T-helper 17 cell (primary cell): Measurements from ENCODE around the gene IQSEC3. TPM values are rescaled to one million over a fixed set of nuclear protein-coding genes. Genes with fewer than 3 reads are reported as not detected.
"Not testable (repeated sequence)": the region's sequence is repeated elsewhere in the genome, so short reads cannot be mapped to it uniquely, and the experiment has no call there.

Experiments used
- ATAC-seq: fragments of 150-1000 bp; cut with Tn5 transposase; 2 replicates; pipeline ENCODE4 v1.10.0; 2021; ENCODE audit warnings: mild to moderate bottlenecking, moderate library complexity
- DNase-seq, 3 donors: peaks; one replicate each; pipeline versions ENCODE4 v3.0.0 to v3.0.0-alpha.2; 2020 to 2021
- H3K9me3 ChIP-seq: one replicate; pipeline ENCODE4 v1.7.0; 2013; ENCODE audit warnings: low read length, mild to moderate bottlenecking; ENCODE audit not compliant: control insufficient read depth, poor library complexity, severe bottlenecking
- H3K27ac Mint-ChIP-seq: one replicate; pipeline ENCODE4 v1.8.0; 2022; ENCODE audit warnings: mild to moderate bottlenecking, moderate library complexity, mixed read lengths
- H3K27me3 Mint-ChIP-seq: one replicate; pipeline ENCODE4 v1.8.0; 2022; ENCODE audit warnings: mixed read lengths
- H3K36me3 Mint-ChIP-seq: one replicate; pipeline ENCODE4 v1.8.0; 2022; ENCODE audit warnings: low read depth, mixed read lengths
- H3K4me1 Mint-ChIP-seq: one replicate; pipeline ENCODE4 v1.8.0; 2022; ENCODE audit warnings: mild to moderate bottlenecking, mixed read lengths
- H3K4me3 Mint-ChIP-seq: one replicate; pipeline ENCODE4 v1.8.0; 2022; ENCODE audit warnings: mild to moderate bottlenecking, moderate library complexity, mixed read lengths
- total RNA-seq, 4 donors: library from RNA in 2 of 4; stranded (reverse) in 2 of 4; gene quantifications; one replicate each; pipeline ENCODE4 v1.2.3 and lab custom pipeline; 2022 to 2026

Gene IQSEC3
- total RNA-seq, 2 donors from 2014 or later, result 0.29 to 0.60 TPM

DNA sequence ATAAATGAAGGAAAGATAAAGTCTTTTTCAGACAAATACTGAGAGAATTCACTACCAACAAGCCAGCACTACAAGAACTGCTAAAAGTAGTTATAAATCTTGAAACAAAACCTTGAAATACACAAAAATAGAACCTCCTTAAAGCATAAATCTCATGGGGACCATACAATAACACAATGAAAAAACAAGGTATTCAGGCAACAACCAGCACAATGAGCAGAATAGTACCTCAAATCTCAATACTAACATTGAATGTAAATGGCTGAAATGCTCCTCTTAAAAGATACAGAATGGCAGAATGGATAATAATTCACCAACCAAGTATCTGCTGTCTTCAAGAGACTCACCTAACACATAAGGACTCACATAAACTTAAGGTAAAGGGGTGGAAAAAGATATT lies 7.7 kb upstream of the IQSEC3 start:
- no peak for DNase-seq
- no peak overlapping the region for H3K27ac Mint-ChIP-seq
- no peak overlapping the region for H3K4me3 Mint-ChIP-seq
- no peaks in the 10 kb centered on the region for H3K9me3 ChIP-seq
- no peak for ATAC-seq
- peaks cover 3% of the 10 kb centered on the region for H3K36me3 Mint-ChIP-seq
- no peaks in the 10 kb centered on the region for H3K4me1 Mint-ChIP-seq
- peaks cover 52% of the 10 kb centered on the region for H3K27me3 Mint-ChIP-seq

DNA sequence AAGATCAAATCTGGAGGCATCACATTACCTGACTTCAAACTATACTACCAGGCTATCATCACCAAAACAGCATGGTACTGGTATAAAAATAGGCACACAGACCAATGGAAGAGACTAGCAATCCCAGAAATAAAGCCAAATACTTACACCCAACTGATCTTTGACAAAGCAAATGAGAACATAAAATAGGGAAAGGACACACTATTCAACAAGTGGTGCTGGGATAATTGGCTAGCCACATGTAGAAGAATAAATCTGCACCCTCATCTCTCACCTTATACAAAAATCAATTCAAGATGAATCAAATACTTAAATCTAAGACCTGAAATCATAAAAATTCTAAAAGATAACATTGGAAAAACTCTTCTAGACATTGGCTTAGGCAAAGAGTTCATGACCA lies 4.7 kb upstream of the IQSEC3 start:
- H3K27me3 Mint-ChIP-seq, result peaks cover 38% of the 10 kb centered on the region
- not testable (repeated sequence) for ATAC-seq, DNase-seq, H3K27ac Mint-ChIP-seq, H3K4me3 Mint-ChIP-seq, H3K36me3 Mint-ChIP-seq, H3K9me3 ChIP-seq, H3K4me1 Mint-ChIP-seq

DNA sequence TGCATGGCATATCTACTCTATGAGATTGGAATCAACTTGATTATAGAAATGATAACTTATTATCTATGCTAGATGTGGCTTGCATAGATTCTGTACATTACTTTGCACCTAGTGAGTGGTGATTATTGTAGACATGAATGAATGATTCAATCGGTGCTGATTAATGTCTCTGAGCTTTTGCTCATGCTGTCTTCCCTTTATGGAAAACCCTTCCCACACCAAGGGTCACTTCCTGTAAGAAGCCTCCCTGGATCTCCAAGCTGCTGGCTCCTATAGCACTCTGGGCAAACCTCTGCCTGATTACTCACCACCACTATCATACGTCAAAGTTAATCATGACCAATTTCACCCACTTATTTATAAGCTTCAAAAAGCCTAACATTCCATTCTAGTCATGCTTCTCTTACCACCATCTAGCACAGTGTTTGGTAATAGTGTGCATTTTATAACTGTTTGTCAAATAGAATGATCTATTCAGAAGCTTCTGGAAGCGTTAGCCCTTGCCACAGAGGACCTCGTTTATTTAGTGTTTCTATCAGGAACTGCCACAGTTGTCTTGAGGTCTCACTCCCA lies 990 bp upstream of the IQSEC3 start:
- H3K4me1 Mint-ChIP-seq, ATAC-seq, H3K36me3 Mint-ChIP-seq, H3K4me3 Mint-ChIP-seq, DNase-seq, H3K27ac Mint-ChIP-seq, H3K9me3 ChIP-seq: not testable (repeated sequence)
- peaks cover 28% of the 10 kb centered on the region for H3K27me3 Mint-ChIP-seq

DNA sequence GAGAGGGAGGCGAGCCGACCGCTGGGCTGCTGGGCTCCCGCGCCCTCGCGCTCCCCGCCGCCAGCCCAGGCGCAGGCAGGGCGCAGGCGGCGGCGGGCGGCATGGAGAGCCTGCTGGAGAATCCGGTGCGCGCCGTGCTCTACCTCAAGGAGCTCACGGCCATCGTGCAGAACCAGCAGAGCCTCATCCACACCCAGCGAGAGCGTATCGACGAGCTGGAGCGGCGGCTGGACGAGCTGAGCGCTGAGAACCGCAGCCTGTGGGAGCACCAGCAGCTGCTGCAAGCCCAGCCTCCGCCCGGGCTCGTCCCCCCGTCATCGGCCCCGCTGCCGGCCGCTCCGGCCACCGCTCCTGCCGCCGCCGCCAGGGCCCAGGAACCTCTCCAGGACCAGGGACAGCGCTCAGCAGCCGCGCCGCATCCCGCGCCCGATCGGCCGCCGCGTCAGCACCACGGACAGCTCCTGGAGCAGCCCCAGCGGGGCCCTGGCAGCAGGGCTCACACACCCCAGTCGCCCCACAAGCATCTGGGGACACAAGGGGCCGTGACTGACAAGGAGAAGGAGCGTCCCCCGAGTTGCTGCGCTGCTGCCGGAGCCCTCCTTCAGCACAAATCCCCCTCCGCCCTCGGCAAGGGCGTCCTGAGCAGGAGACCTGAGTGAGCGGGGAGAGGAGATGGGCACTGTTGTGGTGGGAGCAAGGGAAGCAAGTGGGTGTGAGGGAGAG lies 376 bp downstream of the IQSEC3 start:
- H3K9me3 ChIP-seq, DNase-seq, H3K36me3 Mint-ChIP-seq, H3K4me1 Mint-ChIP-seq, H3K4me3 Mint-ChIP-seq, H3K27ac Mint-ChIP-seq: not testable (repeated sequence)
- ATAC-seq, result peak; percentile 94
- peaks cover 27% of the 10 kb centered on the region for H3K27me3 Mint-ChIP-seq

DNA sequence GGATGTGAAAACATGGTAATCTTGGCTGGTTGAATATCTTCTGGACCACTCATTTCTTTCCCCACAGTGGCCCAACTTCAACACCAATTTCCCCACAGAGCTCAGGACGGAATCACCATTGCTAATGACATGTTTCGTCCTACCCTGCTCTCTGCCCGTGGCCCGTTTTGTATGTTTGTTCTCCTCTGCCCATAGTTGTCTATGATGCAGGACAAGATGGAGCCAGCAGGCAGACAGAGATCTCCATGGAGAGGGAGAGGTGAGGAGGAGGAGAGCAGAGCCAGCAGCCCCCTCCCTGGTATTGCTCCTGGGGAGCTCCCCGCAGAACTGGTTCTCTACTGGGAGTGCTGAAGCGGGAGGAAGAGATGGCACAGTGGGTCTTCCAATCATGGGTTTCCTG lies 3.1 kb downstream of the IQSEC3 start:
- H3K9me3 ChIP-seq, H3K27ac Mint-ChIP-seq, DNase-seq, H3K36me3 Mint-ChIP-seq, ATAC-seq, H3K4me1 Mint-ChIP-seq, H3K4me3 Mint-ChIP-seq: not testable (repeated sequence)
- H3K27me3 Mint-ChIP-seq, result peaks cover 31% of the 10 kb centered on the region

DNA sequence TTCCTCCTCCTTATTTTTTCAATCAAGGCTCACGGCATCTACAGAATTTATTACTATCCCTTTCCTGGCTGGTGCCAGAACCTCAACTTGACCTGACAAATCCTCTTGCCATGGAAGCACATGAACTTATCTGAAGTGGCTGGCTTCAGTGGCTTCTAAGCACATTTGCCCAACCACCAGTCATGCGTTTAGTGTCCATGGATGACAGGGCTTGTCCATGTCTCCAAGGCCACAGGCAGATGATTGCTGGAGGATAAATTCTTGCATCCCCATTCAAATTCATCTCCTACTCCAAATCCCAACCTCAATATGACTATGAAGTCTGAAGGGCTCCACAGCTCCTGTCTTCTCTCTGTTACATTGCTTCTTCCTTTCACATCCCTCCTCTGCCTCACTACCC lies 4.0 kb downstream of the IQSEC3 start:
- not testable (repeated sequence) for H3K4me1 Mint-ChIP-seq, H3K4me3 Mint-ChIP-seq, H3K36me3 Mint-ChIP-seq, H3K27ac Mint-ChIP-seq, H3K9me3 ChIP-seq, ATAC-seq, DNase-seq
- peaks cover 33% of the 10 kb centered on the region for H3K27me3 Mint-ChIP-seq

DNA sequence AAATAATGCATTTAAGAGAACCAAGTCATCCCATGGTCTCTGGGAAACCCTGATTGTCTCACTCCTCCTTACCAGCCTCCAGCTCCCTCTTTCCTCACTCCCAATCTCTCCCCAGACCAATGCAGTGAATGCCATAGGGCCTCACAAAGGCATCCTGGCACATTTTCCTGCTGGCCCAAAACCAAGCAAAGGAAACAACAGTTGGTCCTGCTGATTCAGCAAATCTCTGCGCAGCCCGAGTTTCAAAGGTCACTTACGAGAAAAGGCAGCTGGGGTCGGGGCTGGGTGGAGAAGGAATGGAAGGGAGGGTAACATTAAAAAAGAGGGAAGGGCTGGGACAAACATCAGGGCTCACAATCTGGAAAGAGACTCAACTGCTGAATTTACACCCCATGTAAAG lies 5.5 kb downstream of the IQSEC3 start:
- H3K36me3 Mint-ChIP-seq, H3K9me3 ChIP-seq, H3K27ac Mint-ChIP-seq, H3K4me1 Mint-ChIP-seq, DNase-seq, ATAC-seq, H3K4me3 Mint-ChIP-seq: not testable (repeated sequence)
- H3K27me3 Mint-ChIP-seq, result peaks cover 46% of the 10 kb centered on the region

DNA sequence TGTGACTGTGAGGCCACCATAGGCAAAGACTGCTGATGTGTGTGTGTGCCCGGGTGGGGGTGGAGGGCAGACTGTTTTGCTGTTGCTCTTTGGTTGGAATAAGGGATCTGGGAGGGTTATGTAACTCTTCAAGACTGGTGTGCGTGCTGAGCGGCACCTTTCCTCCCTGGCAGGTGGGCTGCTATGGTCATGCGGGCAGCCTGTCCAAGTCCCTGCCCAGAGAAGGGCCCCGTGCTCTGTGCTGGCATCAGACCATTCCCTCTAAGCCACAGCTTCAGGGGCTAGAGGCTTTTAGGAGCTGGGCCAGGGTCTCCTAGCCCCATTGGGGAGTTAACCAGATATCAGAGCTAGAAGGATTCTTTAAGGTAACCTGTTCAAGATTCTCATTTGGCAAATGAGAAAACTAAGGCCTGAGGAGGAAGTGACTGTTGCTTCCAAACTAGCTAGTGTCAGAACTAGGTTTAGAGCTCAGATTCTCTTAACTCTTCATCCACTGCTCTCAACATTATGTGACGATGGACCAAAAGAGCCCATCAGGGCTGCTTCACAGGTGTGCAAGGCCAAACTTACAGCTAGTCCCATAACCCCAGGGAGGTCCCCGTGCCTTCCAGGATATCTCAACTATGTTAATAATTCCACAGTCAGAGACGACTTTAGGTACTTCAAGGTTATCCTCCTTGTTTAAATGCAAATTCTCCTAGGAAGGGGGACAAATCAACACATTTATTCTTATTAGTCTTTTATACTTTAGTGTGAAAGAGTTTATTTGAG lies 8.0 kb downstream of the IQSEC3 start:
- not testable (repeated sequence) for ATAC-seq, H3K4me1 Mint-ChIP-seq, H3K27ac Mint-ChIP-seq, H3K4me3 Mint-ChIP-seq, H3K36me3 Mint-ChIP-seq, DNase-seq, H3K9me3 ChIP-seq
- H3K27me3 Mint-ChIP-seq, result peaks cover 55% of the 10 kb centered on the region

DNA sequence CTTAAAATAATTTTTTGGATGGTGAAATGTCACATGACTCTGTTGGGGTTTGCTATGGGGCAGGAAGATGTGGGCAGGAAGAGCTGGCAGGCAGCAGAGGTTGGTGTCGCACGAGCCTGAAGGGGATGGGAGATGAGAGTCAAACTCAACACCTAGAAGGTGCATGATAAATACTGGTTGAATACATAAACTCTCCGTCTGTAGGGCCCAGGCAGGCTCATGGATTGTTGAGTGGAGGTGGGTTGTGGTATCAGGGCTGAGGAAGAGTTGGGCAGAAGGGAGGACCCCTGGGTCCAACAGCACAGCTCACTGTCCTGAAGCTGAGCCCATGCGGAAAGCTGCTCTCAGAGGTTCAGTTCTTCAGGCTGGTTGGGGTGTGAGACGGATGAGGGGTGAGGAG lies 9.0 kb downstream of the IQSEC3 start:
- H3K9me3 ChIP-seq, H3K4me3 Mint-ChIP-seq, DNase-seq, H3K36me3 Mint-ChIP-seq, H3K4me1 Mint-ChIP-seq, H3K27ac Mint-ChIP-seq, ATAC-seq: not testable (repeated sequence)
- peaks cover 61% of the 10 kb centered on the region for H3K27me3 Mint-ChIP-seq

DNA sequence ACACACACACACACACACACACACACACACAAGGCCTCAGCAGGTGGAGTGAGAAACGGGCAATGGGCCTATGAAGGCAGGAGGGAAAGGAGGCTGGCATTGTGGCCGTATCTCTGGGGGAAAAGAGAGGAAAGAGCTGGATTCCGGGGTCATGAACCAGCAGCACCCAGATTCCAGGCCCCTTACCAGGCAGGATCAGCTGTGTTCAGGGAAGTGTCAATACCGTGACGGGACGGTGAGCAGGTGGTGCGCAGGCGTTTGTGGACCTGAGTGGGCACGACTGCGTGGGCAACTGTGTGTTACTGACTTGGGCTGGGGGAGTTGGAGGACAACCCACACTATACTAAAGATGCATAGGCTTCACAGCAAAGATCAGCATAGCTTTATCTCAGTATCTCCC lies 9.5 kb downstream of the IQSEC3 start:
- H3K27me3 Mint-ChIP-seq, result peaks cover 61% of the 10 kb centered on the region
- not testable (repeated sequence) for H3K4me3 Mint-ChIP-seq, H3K4me1 Mint-ChIP-seq, H3K36me3 Mint-ChIP-seq, ATAC-seq, H3K27ac Mint-ChIP-seq, H3K9me3 ChIP-seq, DNase-seq

DNA sequence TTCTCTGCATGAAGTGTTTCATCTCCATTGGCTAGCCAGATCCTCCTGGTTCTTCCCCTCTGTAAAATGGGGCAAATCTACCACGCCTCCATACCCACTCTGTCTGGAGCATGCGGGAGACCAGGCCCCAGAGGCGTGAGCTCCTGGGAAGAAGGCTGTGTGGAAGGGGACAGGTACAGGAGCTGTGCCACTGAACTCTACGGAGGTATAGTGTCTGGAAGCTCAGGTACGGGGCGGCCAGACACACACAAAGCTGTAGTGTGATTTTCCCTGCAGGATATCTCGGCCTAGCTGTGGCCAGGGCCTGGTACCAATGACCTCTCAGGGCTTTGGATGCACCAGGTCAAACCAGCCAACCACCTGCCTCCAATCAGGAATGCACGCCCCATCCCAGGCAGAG lies 10.0 kb downstream of the IQSEC3 start:
- ATAC-seq, H3K9me3 ChIP-seq, H3K36me3 Mint-ChIP-seq, DNase-seq, H3K4me3 Mint-ChIP-seq, H3K4me1 Mint-ChIP-seq, H3K27ac Mint-ChIP-seq: not testable (repeated sequence)
- H3K27me3 Mint-ChIP-seq, result peaks cover 62% of the 10 kb centered on the region

DNA sequence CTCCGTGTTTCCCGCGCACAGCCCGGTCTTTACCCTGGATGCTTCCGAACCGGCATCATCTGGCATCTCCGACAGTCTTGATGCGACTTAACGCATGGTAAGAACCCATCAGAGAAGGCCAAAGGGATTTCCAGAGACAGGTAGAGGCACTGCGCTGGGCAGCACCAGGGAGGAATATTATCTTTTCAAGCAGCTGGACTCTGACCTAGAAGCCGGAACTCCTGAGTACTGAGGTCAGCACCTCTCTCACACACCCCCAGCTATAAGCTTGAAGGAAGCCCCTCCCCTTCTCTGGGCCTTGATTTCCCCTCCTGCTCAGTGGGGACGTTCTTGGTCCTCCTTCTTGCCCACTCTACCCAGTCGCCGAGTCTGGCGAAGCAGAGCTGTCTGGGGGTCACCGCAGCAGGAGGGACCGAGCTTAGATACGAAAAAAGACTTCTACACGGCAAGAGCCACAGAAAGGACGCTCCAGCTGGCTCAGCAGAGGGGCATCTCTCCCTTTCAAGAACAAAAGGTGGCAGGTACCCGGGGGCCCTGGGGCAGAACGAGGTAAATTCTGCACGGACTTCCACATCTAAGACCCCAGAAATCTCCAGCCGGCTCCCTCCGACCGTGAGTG lies 10.6 kb downstream of the IQSEC3 start:
- not testable (repeated sequence) for H3K4me1 Mint-ChIP-seq, H3K27ac Mint-ChIP-seq, DNase-seq, ATAC-seq, H3K9me3 ChIP-seq, H3K36me3 Mint-ChIP-seq, H3K4me3 Mint-ChIP-seq
- peaks cover 68% of the 10 kb centered on the region for H3K27me3 Mint-ChIP-seq

DNA sequence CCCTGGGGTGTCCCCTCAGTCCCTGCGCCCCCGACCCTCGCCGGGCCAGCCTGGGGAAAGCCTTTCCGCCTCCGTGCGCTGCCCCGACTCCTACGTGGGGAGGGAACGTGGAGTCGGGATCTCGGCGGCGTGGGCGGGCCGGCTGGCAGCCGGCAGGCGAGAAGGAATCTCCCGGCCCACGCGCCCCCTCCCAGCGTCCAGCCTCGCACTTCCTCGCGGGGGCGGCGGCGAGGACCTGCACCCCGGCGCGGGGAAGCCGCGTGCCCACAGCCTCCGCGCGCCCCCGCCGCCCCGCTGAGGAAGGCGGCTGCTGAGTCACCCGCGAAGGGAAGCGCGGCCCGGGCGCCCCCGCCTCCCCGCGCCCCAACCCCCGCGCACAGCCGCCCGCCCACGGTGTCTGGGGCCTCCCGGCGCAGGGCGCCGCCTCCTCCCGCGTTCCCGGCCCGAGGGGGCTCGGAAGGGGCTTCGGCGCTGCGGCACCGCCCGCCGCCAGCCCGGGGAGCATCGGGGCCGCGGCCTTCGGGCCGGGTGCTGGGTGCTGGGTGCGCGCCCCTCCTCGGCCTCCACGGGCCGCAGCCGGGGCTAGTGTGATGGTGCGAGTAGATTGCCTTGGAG lies 11.3 kb downstream of the IQSEC3 start:
- H3K9me3 ChIP-seq, H3K36me3 Mint-ChIP-seq, DNase-seq, H3K4me1 Mint-ChIP-seq, ATAC-seq, H3K4me3 Mint-ChIP-seq, H3K27ac Mint-ChIP-seq: not testable (repeated sequence)
- peaks cover 75% of the 10 kb centered on the region for H3K27me3 Mint-ChIP-seq
